Bronchial epithelial cell (primary cell): Measurements from ENCODE around the gene MAGEA9. TPM values are rescaled to one million over a fixed set of nuclear protein-coding genes. Genes with fewer than 3 reads are reported as not detected.

ENCODE experiments used
- DNase-seq: peaks from one replicate; pipeline ENCODE4 v3.0.0-alpha.2; 2010; ENCODE audit warnings: low read depth
- FAIRE-seq: peaks from 2 replicates; lab custom pipeline; 2011; peaks lifted over from hg19 to GRCh38; lab: Jason Lieb, UNC
- H3K27me3 ChIP-seq: 2 replicates; pipeline ENCODE4 v1.5.1; 2011; ENCODE audit warnings: low read length; ENCODE audit not compliant: control insufficient read depth, insufficient read depth
- H3K36me3 ChIP-seq: 2 replicates; pipeline ENCODE4 v1.5.1; 2011; ENCODE audit warnings: low read length; ENCODE audit not compliant: control insufficient read depth, insufficient read depth
- H3K4me3 ChIP-seq: 2 replicates; pipeline ENCODE4 v1.5.1; 2011; ENCODE audit warnings: mild to moderate bottlenecking, low read depth, low read length, control low read depth
- total RNA-seq: library from RNA; depleted of rRNA; stranded (reverse); fragments of >200 nt; gene quantifications from 2 replicates; pipeline ENCODE4 v1.2.1, GENCODE V29; 2014
- TF ChIP-seq, protein P1 (sequence below): IDR thresholded peaks from 2 replicates; pipeline ENCODE4 v1.5.1; 2011; ENCODE audit warnings: mild to moderate bottlenecking, moderate library complexity, low read length, control low read depth, inconsistent platforms; ENCODE audit not compliant: insufficient read depth, severe bottlenecking

Gene MAGEA9
- total RNA-seq, 1 donor from 2014 or later: not detected

DNA sequence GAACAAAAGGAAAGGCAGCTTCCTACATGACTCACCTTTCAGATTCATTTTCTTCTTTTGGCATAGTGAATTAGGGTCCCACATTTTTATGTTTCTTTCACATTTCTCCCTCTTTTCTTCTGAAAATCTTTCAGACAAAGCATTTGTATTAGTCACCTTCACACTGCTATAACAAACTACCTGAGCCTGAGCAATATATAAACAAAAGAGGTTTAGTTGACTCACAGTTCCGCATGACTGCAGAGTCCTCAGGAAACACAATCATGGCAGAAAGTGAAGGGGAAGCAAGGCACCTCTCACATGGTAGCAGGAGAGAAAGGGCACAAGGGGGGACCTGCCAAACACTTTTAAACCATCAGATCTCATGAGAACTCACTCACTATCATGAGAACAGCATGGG is 36.9 kb downstream of the MAGEA9 start:
- no peaks in the 10 kb centered on the region for H3K27me3 ChIP-seq
- FAIRE-seq (peak; percentile 23), DNase-seq (peak; percentile 48)
- no peak overlapping the region for H3K4me3 ChIP-seq
- H3K36me3 ChIP-seq: no peaks in the 10 kb centered on the region
- TF ChIP-seq, protein P1, sequence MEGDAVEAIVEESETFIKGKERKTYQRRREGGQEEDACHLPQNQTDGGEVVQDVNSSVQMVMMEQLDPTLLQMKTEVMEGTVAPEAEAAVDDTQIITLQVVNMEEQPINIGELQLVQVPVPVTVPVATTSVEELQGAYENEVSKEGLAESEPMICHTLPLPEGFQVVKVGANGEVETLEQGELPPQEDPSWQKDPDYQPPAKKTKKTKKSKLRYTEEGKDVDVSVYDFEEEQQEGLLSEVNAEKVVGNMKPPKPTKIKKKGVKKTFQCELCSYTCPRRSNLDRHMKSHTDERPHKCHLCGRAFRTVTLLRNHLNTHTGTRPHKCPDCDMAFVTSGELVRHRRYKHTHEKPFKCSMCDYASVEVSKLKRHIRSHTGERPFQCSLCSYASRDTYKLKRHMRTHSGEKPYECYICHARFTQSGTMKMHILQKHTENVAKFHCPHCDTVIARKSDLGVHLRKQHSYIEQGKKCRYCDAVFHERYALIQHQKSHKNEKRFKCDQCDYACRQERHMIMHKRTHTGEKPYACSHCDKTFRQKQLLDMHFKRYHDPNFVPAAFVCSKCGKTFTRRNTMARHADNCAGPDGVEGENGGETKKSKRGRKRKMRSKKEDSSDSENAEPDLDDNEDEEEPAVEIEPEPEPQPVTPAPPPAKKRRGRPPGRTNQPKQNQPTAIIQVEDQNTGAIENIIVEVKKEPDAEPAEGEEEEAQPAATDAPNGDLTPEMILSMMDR: no peak

DNA sequence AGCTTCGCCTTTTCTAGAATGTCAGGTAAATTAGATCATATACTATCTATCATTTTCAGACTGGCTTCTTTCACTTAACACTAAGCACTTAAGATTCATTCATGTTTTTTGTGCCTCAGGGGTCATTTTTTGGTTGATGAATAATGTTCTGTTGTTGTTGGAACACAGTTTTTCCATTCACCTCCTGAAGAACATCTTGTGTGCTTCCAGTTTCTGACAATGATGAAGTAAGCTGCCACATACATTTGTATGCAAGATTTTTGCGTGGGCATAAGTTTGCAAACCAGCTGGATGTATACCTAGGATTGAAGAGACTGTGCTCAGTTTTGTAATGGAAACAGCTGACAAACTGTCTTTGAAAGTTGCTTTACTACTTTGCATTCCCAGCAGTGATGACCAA is 37.6 kb downstream of the MAGEA9 start:
- FAIRE-seq (no peak), DNase-seq (peak; percentile 31)
- Histone ChIP-seq H3K27me3 (no peaks in the 10 kb centered on the region), H3K36me3 (no peaks in the 10 kb centered on the region), H3K4me3 (no peak overlapping the region)
- TF ChIP-seq, protein P1: no peak

DNA sequence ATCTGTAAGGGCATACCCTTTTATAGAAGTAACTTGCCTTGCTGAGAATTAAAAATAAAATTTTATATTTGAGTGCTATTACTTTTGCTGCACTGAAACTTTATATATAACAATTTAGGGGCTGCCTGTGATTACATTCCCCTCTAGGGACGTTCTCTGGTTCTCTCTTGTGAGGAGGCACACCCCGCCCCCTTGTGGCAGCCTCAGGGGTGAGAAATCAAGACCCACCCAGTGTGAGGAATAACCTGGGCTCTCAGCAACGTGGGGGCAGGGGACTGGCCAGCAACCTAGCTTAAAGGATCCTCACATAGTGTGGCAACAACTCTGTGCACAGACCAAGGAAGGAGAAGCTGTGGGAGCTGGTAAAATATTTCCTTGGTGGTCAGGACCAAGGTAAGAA is 43.7 kb downstream of the MAGEA9 start:
- TF ChIP-seq, protein P1: peak; percentile 5
- FAIRE-seq: no peak
- no peaks in the 10 kb centered on the region for H3K27me3 ChIP-seq
- no peak overlapping the region for H3K4me3 ChIP-seq
- no peak for DNase-seq
- H3K36me3 ChIP-seq: no peaks in the 10 kb centered on the region

DNA sequence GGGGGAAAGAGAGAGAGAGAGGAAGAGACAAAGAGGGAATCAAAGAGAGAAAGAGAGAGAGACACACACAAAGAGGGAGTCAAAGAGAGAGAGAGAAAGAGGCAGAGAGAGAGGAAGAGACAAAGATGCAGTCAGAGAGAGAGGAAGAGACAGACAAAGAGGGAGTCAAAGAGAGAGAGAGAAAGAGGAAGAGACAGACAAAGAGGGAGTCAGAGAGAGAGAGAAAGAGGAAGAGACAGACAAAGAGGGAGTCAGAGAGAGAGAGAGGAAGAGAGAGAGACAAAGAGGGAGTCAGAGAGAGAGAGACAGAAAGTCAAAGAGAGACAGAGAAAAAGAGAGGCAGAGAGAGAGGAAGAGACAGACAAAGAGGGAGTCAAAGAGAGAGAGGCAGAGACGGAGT is 45.5 kb downstream of the MAGEA9 start:
- Histone ChIP-seq H3K27me3 (no peaks in the 10 kb centered on the region), H3K4me3 (no peak overlapping the region), H3K36me3 (no peaks in the 10 kb centered on the region)
- FAIRE-seq (no peak), DNase-seq (no peak)
- TF ChIP-seq, protein P1: no peak

DNA sequence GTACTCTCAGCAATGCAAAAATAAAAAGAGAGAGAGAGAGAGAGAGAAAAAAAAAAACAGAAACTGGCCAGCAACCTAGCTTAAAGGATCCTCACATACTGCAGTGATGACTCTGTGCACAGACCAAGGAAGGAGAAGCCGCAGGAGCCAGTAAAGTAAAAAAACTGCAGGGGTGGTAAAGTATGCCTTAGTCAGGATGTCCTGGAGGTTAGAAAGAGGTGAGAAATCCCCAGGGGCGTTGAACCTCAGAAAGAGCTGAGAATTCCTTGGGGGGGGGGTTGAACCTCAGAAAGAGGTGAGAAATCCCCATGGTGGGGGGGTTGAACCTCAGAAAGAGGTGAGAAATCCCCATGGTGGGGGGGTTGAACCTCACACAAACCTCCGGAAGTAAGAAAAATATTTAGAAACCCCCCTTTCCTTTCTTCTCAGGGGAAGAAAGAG is 48.0 kb downstream of the MAGEA9 start:
- Histone ChIP-seq H3K36me3 (no peaks in the 10 kb centered on the region), H3K27me3 (no peaks in the 10 kb centered on the region), H3K4me3 (no peak overlapping the region)
- DNase-seq (peak; percentile 80), FAIRE-seq (no peak)
- TF ChIP-seq, protein P1: no peak

DNA sequence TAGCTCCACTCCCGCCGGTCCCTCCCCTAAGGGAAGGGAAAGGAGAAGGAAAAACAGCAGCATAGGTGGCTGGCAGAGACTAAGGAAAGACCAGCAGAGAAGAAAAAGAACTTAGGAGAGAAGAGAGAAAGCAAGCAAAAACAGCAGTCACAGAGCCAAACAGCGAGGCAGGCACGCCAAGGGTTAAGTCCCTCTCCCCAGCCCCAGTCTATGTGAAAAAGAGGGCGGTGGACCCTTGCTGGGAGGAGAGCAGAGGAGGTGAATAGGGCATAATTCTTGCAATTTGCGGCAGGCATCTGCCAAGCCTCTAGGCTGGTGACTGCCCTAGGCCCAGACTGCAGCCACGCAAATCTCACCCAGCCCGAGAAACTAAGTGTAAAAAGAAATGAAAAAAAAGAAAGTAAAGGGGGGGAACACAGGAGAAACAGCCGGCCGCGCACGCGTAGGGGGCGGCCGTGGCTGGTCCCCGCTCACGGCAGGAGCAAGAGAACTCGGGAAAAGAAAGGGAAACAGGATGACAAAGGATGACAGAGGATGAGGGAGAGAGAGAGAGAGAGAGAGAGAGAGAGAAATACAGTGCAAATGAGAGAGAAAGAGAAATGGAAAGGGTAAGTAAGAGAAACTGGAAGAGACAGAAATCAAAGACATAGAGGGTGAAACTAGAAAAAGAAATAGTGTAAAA is 48.6 kb downstream of the MAGEA9 start:
- Histone ChIP-seq H3K4me3 (peak overlapping the region; percentile 1), H3K36me3 (no peaks in the 10 kb centered on the region), H3K27me3 (no peaks in the 10 kb centered on the region)
- TF ChIP-seq, protein P1: no peak
- peak; percentile 12 for DNase-seq
- no peak for FAIRE-seq
